RCC 7860 (cell line): Measurements from ENCODE around the gene WIPF1.
"Not testable (repeated sequence)": the region's sequence is repeated elsewhere in the genome, so short reads cannot be mapped to it uniquely, and the experiment has no call there.

Source experiments
- DNase-seq: peaks from one replicate; pipeline ENCODE4 v3.0.0-alpha.2; 2015; ENCODE audit warnings: low spot score
- FAIRE-seq: peaks from 2 replicates; lab custom pipeline; 2012; peaks lifted over from hg19 to GRCh38; lab: Jason Lieb, UNC

The WIPF1 gene

GRCh38 chr2:174575124-174575776 is 22.4 kb downstream of the WIPF1 start:
- DNase-seq (no peak), FAIRE-seq (no peak)

DNA sequence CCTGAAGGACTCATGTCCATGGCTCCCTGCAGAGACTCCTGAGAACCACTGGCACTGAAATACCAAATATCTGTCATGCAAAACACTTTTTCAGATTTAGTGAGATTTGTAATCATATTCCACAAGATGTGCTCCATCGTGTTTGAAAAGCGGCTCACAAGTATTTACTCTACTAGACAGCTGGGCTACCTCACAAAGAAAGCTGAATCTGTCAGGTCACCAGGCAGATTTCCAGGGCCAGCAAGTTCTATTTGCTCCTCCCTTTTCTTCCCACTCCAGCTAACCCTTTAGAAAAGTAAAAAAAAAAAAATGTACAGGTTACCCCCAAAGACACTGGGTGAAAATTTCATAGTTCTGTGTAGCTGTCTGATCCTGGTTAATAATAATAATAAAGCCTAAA is 22.9 kb downstream of the WIPF1 start:
- FAIRE-seq: no peak
- DNase-seq: no peak

DNA sequence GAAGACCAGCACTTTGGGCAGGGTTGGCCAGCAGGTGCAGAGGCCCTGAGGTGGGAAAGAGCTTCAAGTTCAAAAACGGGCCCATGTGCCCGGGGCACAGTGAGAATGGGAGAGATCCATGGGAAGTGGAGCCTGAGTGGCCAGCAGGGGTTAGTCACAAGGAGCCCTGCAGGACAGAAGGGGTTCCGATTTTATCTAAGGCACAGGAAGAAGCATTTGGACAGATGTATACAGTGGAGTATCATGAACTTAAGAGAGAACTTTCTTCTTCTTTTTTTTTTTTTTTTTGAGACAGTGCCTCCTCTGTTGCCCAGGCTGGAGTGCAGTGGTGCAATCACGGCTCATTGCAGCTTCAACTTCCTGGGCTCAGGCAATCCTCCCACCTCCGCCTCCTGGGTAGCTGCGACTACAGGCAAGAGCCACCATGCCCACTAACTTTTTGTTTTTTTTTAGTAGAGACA is 24.0 kb downstream of the WIPF1 start:
- no peak for DNase-seq
- FAIRE-seq: no peak

GRCh38 chr2:174572556-174572955 is 25.0 kb downstream of the WIPF1 start:
- DNase-seq (no peak), FAIRE-seq (no peak)

GRCh38 chr2:174571669-174572323 is 25.8 kb downstream of the WIPF1 start:
- FAIRE-seq (no peak), DNase-seq (no peak)

- FAIRE-seq: no peak
- no peak for DNase-seq
Measured at GRCh38 chr2:174570318-174570958, 27.2 kb downstream of the WIPF1 start.

GRCh38 chr2:174569678-174570077 is 27.9 kb downstream of the WIPF1 start:
- FAIRE-seq: no peak
- DNase-seq: no peak

DNA sequence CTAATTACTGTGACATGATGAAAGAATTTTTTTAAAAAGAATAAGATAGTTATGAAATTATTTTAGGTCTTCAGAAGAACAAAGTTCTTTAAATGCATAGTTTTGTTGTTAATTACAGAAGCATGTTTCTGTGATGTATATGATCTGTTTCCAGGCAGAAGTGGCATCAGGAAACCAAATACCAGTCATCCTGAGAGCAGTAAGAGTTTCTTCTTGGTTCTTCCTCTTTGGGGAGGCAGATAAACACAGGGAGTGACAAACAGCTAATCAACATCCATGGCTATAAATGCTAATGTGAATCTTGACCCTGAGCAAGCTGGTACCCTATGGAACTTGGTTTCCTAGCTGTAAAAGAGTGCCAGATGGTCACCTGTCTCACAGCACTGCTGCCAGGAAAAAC is 29.2 kb downstream of the WIPF1 start:
- FAIRE-seq (no peak), DNase-seq (no peak)

GRCh38 chr2:174566871-174567270 is 30.7 kb downstream of the WIPF1 start:
- DNase-seq: no peak
- FAIRE-seq: no peak

DNA sequence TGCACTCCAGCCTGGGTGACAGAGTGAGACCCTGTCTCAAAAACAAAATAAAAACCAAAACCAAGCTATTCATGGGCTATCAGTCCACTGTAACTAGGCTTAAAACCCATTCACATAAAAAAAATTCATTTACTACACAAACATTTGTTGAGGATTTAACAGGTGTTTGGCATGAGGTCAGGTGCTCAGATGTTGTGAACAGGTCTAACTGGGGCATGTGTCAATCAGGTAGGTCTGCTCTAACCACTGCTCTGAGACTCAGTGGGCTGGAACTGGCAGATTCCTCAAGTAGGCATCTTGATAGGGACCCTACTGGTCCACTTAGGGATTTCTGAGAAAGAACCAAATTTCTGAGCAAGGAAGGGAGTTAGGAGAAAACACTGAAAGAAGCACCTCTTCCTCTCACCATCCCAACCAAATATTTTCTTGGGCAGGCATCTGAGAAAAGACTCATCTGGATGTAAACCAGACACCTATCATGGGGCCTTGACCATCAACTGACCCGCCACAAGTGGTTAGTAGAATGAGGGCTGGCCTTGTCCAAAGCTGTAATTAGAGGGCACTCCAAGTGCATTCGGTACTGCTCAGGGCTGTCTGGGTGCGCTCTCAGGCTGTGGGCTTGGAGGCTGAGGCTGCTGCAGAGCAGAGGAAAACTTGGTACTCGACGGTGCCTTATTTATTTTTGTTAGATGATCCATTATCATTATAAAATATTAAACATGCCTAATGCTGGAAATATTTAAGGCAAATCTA is 33.9 kb downstream of the WIPF1 start:
- no peak for DNase-seq
- FAIRE-seq: no peak

DNA sequence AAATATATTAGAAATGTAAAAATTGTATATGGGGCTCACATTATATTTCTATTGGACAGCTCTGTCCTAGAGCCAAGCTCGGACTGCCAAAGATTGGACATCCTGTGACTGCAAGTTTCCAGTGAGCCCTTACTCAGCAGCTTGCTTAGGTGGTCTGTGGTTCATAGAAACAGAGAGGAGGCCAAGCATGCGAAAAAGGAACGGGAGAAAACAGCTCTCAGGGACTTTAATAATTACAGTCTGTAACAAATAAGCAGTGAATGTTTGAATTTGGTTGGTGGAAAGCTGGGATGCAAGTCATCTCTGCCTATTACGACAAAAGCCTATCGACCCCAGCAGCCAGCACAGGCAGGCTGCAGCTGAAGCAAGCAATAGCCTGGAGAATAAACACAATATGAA is 35.6 kb downstream of the WIPF1 start:
- DNase-seq (no peak), FAIRE-seq (no peak)

DNA sequence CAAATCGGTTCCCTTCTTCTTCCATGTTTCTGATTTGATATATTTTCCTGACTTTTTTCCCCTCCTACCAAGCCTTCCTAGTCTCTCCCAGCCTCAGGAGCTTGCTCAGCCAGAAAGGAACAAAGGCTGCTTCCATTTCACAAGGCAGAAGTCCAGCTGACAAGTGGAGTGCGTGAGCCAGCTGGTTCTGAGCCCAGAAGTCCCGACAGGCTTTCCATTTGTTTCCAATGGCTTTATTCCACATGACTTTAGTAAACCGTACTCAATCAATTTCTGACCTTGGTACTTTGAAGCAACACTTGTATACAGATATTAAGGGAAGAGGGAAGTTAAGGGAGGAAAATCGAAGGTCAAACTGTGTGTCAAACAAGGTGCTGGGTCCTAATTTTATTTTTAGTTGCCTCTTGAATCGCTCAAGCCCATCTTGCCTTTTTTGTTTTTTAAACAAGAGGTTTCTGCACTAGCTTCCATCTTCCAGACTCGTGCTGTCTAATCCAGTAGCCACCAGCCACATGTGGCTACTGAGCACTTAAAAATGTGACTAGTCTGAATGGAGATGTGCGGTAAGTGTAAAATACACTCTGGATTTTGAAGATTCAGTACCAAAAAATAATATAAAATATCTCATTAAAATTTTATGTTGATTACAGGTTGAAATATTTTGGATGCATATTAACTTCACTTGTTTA is 36.2 kb downstream of the WIPF1 start:
- DNase-seq: no peak
- no peak for FAIRE-seq

- FAIRE-seq (no peak), DNase-seq (no peak)
Measured at GRCh38 chr2:174560737-174561136, 36.9 kb downstream of the WIPF1 start.

- no peak for FAIRE-seq
Measured at GRCh38 chr2:174555998-174556397, 41.6 kb downstream of the WIPF1 start.

GRCh38 chr2:174554529-174555150 is 43.0 kb downstream of the WIPF1 start:
- no peak for FAIRE-seq

More at GRCh38 chr2:174555998-174556397, 41.6 kb downstream of the WIPF1 start:
- DNase-seq: no peak

DNA sequence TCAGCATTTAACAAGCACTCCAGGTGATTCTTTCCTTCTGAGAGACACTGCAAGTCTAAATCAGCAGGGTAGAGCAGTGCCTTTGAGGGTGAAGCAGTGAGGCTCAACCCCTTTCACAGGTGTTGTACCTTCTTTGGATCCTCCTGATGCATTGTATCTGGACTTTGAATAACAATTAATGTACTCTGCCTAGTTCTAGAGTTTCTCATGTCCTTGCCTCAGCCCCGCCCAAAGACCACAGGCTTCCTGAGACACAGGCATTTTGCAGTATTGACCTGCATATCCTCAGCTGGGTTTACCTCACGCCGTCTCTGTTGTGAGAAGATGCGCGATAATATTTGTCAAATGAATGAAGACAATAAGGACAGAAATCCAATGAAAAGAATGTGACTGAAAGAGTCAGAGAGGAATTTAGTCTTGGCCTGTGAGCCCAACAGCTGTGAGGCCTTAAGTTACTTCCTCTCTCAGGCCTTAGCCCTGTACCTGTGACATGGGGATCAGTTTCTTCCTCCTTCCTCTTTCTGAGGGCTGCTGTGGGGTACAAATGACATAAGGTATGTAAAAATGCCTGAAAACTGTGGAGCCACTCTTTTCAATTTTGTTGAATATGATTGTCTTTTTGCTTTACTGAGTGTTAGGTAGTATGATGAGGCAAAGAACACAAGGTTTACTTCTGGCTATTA is 43.7 kb downstream of the WIPF1 start:
- DNase-seq (no peak), FAIRE-seq (no peak)

More at GRCh38 chr2:174554529-174555150, 43.0 kb downstream of the WIPF1 start:
- DNase-seq: no peak

DNA sequence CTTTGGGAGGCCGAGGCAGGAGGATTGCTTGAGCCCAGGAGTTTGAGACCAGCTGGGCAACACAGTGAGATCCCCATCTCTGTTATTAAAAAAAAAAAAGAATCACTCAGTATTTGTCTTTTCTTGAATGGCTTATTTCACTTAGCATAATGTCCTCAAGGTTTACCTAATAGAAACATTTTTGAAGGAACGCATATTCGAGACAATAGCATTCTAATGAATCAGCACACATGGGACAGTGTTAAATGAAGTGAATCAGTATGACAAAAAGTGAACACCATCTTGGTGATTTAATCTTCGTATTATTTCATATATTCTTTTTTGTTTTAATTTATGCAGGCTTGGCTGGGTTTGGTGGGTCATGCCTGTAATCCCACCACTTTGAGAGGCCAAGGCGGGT is 44.7 kb downstream of the WIPF1 start:
- no peak for DNase-seq
- no peak for FAIRE-seq

GRCh38 chr2:174551697-174552096 is 45.9 kb downstream of the WIPF1 start:
- FAIRE-seq (no peak), DNase-seq (no peak)

DNA sequence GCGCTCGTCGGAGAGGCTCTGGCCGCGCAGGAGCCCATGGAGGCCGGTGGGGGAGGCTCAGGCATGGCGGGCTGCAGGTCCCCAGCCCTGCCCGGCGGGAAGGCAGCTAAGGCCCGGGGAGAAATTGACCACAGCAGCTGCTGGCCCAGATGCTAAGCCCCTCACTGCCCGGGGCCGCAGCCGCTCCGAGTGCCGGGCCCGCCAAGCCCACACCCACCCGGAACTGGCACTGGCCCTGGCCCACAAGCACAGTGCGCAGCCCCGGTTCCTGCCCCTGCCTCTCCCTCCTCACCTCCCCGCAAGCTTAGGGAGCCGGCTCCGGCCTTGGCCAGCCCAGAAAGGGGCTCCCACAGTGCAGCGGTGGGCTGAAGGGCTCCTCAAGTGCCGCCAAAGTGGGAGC is 49.0 kb downstream of the WIPF1 start:
- FAIRE-seq, DNase-seq: not testable (repeated sequence)

- FAIRE-seq, DNase-seq: not testable (repeated sequence)
Measured at GRCh38 chr2:174548021-174548420, 49.6 kb downstream of the WIPF1 start.
